ENCODE measurements around the gene EMILIN3. TPM values are rescaled to one million over a fixed set of nuclear protein-coding genes. Genes with fewer than 3 reads are reported as not detected.
A peak's percentile ranks its signal among the peaks of the same experiment; 100 is the strongest.

The EMILIN3 gene
- total and polyA plus RNA-seq, 10 donors: 0.03 to 0.32 (median 0.07) TPM; not detected in 7

- intact Hi-C loops (cut with DNase I; ENCODE audit: low total_unique reads): loop anchor here (10.0 kb wide), 1 partner anchor 368 kb away; no protein-coding TSS in a partner anchor
- Histone ChIP-seq H3K9me3 (no peaks in the 10 kb centered on the region), H3K27ac (no peak overlapping the region), H3K4me1 (peaks cover 14 to 23% (median 19%) of the 10 kb centered on the region in 6 donors), H3K27me3 (replicated peaks in 1 of 7) (peaks cover 0 to 9% (median 0%) of the 10 kb centered on the region in 7 donors), H3K36me3 (no peaks in the 10 kb centered on the region), H3K4me3 (no peak overlapping the region)
- 88 to 96% (median 92%) methylated on average over 9 of the region's 9 CpGs for WGBS, 5 donors
- no peak for TF ChIP-seq POLR2A (IDR thresholded peaks at IDR 0.05)
- no peak for TF ChIP-seq POLR2AphosphoS5 (IDR thresholded peaks at IDR 0.05)
- TF ChIP-seq CTCF (IDR thresholded peaks at IDR 0.05 in 8 of 11, conservative IDR thresholded peaks at IDR 0.05 in 3 of 11): no peak
- peak; percentile 51 for DNase-seq
Measured at GRCh38 chr20:41342474-41343464, 23.8 kb downstream of the EMILIN3 start.

GRCh38 chr20:41340327-41341055 is 26.1 kb downstream of the EMILIN3 start, which contains the start of gene LPIN3:
LPIN3 (plus strand) TSS chr20:41340821; CDS start chr20:41345804, 4,983 bp downstream.
- H3K27me3 ChIP-seq (replicated peaks in 1 of 7): peaks cover 0 to 9% (median 0%) of the 10 kb centered on the region in 7 donors
- peak; percentile 82 for DNase-seq
- 4 to 21% (median 16%) methylated on average over 21 to 33 of the region's 33 CpGs for WGBS, 5 donors
- intact Hi-C loops (cut with DNase I; ENCODE audit: low total_unique reads): loop anchor here (2.0 to 10.0 kb wide), 2 partner anchors 168 to 366 kb away; no protein-coding TSS in a partner anchor
- TF ChIP-seq CTCF (IDR thresholded peaks at IDR 0.05 in 8 of 11, conservative IDR thresholded peaks at IDR 0.05 in 3 of 11): peak in 4 of 11 experiments; percentile 37 to 74 (median 54)
- no peak for TF ChIP-seq POLR2A (IDR thresholded peaks at IDR 0.05)
- peak in 2 of 3 donors; percentile 38 to 46 for TF ChIP-seq POLR2AphosphoS5 (IDR thresholded peaks at IDR 0.05)
- no peaks in the 10 kb centered on the region for H3K9me3 ChIP-seq
- peak within 1 kb of the TSS in 5 of 8 donors; percentile 23 to 65 (median 59) for H3K27ac ChIP-seq
- H3K36me3 ChIP-seq: no peaks in the 10 kb centered on the region
- H3K4me3 ChIP-seq: peak within 1 kb of the TSS; percentile 8 to 63 (median 26)
- H3K4me1 ChIP-seq: peaks cover 14 to 23% (median 19%) of the 10 kb centered on the region in 6 donors

- peaks cover 0 to 9% (median 0%) of the 10 kb centered on the region in 7 donors for H3K27me3 ChIP-seq (replicated peaks in 1 of 7)
- H3K9me3 ChIP-seq: no peaks in the 10 kb centered on the region
- H3K4me1 ChIP-seq: peaks cover 14 to 23% (median 19%) of the 10 kb centered on the region in 6 donors
- H3K36me3 ChIP-seq: no peaks in the 10 kb centered on the region
- TF ChIP-seq POLR2AphosphoS5 (IDR thresholded peaks at IDR 0.05) (peak; percentile 41 to 70 (median 62)), CTCF (IDR thresholded peaks at IDR 0.05 in 8 of 11, conservative IDR thresholded peaks at IDR 0.05 in 3 of 11) (peak; percentile 93 to 99 (median 98)), POLR2A (IDR thresholded peaks at IDR 0.05) (no peak)
- 4 to 16% (median 4%) methylated on average over 7 to 25 of the region's 25 CpGs for WGBS, 5 donors
- intact Hi-C loops (cut with DNase I; ENCODE audit: low total_unique reads): loop anchor here (2.0 to 10.0 kb wide), 3 partner anchors 105 to 365 kb away; no protein-coding TSS in a partner anchor
- peak overlapping the region; percentile 8 to 63 (median 26) for H3K4me3 ChIP-seq
- DNase-seq: peak; percentile 95
- H3K27ac ChIP-seq: peak overlapping the region in 5 of 8 donors; percentile 23 to 65 (median 59)
Measured at GRCh38 chr20:41339957-41340326, 26.7 kb downstream of the EMILIN3 start.
